HG02840 (cell line): ENCODE data around the gene STK17A.
"Not testable (repeated sequence)": the region's sequence is repeated elsewhere in the genome, so short reads cannot be mapped to it uniquely, and the experiment has no call there.

Experiments
- ATAC-seq: cut with Tn5 transposase; IDR thresholded peaks from one replicate; pipeline ENCODE4 v1.9.1; 2021; ENCODE audit warnings: mild to moderate bottlenecking, moderate library complexity, moderate number of reproducible peaks; ENCODE audit not compliant: unreplicated experiment, low FRiP score

STK17A gene

DNA sequence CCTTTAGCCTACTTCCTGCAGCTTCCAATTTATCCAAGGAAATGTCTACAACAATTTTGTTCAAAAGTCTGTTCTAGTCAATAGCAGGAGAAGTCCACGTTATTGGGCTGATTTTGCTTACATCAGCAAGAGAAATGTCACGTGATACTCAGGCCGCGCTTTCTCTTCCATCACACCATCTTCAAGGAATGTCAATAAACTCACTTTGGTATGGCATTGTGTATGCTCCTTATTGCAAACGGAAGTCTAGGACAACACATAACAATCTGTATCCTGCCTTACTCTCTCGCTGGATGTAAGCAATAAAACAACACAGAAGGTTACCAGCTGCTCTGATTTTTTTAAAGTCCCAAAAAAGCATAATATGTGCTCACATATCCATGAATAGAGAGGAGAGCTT lies 17.1 kb upstream of the STK17A start:
- no peak for ATAC-seq

DNA sequence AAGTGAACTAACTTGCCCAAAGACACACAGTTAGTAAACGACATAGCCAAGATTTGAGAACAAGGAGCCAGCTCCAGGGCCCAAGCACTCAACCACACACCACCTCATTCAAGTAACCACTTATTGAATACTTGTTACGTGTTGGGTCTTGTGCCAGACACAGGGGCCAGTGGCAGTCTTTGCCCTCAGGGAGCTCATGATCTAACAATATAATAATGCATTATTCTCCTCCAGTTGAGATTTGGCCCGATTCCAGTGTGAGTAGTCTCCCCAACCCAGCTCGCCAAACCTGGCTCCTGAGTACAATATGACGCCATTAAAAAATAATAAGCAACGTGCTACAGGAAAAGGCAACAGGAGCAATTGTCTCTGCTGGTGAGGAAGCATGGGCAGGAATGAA lies 14.4 kb upstream of the STK17A start:
- ATAC-seq: no peak

DNA sequence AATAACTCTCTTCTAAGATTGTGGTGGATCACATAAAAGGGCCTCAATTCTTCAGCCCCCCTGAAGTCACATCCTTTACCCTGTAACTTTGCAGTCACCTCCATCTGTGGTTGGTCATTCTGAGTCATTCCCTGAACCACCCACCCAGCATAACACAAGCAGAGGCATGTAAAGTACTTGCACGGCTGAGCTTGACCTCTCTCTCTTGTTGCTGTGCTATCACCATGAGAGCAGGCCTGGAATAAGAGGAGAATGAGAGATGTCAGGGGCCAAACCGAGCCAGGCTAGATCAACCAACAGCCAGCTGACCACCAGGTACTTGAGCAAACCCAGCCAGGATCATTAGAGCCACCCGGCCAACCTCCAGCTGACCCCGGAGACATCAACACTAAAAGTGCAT lies 13.5 kb upstream of the STK17A start:
- peak; percentile 61 for ATAC-seq

DNA sequence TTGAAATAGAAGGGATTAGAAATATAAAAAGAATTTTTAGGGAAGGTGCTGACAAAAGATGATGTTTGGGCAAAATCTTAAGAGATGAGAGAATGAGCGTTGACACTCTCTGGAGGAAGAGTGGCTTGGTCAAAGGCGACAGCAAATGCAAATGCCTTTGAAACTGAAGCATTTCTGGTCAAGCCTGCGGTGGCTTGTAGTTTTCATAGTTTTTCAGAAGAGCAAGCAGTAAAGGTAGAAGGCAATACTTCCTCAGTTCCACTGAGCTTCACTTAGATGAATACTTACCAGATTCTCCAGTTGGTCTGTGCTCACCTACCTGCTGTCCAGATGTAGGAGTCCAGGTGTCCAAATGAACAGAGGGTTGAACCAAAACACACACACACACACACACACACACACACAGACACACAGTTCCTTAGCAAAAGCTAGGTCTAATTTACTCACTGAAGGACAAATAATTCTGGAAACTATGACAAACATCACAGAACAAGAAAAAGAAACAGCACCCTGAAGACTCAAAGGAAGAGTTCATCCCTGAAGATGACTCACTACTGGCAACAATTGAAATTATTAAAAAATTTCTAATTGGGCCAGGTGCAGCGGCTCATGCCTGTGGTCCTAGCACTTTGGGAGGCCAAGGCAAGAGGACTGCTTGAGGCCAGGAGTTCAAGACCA lies 12.1 kb upstream of the STK17A start:
- peak; percentile 58 for ATAC-seq

DNA sequence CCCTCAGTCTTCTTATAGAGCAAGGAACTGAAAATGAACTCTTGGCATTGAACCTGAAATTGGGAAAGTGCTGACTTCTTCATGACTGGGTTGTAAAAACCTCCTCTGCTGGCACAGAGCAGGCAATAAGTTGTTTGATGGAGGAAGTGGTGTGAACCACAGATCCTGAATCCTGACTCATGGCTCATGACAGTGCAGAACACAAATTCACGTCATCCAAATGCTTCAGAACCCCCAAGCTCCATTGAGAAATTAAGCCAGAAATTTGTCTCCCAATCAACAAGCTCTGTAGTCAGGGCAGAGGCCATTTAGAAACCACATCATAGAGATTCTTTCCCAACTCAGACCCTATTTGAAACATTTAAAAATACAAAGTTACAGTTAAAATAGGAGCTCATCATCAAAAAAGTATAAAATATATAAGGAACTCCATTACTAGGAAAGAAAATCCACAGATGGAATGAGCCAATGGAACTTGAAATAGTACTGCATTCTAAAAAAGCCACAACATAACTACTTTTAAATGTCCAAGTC lies 10.3 kb upstream of the STK17A start:
- no peak for ATAC-seq

DNA sequence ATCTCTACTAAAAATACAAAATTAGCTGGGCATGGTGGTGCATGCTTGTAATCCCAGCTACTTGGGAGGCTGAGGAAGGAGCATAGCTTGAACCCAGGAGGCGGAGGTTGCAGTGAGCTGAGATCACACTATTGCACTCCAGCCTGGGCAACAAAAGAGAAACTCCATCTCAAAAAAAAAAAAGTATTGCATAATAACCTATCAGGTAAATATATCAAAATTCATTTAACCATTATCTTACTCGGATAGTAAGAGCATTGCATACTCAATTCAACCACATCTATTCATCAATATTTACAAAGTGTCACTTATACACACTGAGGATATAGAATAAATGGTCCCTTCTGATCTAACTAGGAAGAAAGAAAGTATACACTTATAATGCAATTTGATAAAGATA lies 9.1 kb upstream of the STK17A start:
- ATAC-seq: not testable (repeated sequence)

DNA sequence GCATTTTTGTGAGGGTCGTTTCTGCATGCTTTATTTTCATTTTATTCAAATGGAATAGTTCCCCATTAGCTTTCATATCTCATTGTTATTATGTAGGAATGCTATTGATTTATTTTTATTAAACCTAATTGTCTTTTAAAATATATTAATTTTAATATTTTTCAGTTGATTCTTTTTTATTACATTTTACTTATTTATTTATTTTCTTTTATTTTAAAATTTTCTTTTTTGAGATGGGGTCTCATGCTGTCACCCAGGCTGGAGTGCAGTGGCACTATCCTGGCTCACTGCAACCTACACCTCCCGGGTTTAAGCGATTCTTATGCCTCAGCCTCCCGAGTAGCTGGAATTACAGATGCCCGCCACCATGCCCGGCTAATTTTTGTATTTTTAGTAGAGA lies 7.4 kb upstream of the STK17A start:
- ATAC-seq: no peak

DNA sequence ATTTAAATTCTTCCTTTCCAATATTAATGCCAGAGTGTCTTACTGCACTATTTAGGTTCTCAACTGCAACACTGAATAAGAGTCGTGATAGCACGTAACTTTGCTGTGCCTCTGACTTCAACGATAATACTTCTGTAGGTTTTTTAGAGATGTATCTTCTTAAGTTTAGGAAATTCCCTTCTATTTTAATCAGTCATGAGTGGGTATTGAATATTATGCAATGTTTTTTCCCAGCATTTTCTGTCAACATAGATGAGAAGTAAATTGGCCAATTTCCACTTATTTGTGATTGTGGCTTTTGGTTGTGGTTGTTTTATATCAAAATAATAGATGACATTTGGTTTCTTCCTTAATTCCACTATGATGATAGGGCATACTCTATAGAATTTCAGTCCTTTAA lies 6.7 kb upstream of the STK17A start:
- no peak for ATAC-seq

DNA sequence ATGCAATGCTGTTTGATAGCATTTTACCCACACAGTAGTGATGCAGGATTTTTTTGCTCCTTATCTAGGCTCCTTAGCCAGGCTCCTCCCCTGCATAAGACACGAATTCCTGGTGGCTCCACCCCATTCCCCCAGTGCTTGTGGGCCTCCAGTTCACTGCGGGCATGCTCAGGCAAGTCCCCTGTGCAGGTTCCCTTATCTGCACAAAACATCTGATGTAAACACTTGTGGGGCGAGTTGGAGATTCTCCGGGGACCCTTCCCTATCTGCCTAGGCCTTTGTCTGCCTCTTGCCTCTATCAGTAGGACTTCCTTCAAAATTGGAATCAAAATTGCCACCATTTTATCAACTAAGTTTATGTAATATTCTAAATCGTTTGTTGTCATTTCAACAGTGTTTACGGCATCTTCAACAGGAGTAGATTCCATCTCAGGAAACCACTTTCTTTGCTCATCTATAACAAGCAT lies 5.4 kb upstream of the STK17A start:
- ATAC-seq: no peak

DNA sequence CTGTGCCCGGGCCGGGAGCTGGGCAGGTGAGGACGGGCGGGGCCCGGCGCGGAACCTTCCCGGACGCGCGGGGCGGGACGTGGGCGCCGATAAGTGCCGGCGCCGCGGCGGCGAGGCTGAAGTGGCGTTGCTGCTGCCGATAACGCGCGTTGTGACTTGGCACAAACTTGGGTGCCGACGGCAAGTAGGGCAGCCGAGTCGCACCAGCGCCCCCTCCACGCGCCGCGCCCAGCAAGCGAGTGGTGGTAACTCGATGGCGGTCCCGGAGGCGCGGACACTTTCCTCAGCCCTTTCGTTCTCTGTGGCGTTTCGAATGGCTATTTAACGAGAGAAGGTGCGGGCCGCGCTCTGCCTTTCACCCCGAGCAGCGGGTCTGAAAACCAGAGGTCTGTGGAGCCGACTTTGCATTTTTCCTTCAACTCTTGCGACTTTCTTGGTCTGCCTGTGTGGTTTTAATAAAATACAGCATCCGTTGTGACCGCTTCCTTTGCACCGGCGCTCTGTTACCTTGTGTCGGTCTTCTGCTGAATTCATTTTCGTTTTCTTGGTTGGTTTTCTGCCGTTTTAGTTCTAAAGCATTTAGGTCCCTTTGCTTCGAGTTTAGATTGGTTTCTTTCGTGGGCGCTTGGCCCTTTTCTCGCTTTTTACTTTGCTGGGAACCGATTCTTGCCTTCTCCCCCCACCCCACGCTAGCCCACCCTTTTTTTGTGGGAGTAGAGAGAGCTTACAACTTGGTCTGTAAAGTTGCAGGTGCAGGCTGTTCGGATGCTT lies 701 bp downstream of the STK17A start:
- ATAC-seq: peak; percentile 25

DNA sequence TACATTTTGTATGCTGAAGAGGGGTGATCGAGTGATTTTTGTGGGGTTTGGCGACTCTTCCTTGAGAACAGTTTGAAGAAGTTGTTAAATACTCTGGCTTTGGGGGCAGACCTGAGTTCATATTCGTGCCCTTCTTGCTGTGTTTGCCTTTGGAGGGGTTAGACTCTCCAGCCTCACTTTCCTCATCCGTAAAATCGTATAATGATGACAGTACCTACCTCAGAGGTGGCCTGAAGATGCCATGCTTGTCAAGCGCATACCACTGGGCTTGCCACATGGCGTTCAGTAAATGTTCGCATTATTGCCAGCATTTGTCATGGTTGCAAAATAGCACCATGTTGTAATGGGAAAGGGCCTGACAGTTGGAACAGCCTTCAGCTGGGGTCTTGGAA lies 1.3 kb downstream of the STK17A start:
- ATAC-seq: no peak

DNA sequence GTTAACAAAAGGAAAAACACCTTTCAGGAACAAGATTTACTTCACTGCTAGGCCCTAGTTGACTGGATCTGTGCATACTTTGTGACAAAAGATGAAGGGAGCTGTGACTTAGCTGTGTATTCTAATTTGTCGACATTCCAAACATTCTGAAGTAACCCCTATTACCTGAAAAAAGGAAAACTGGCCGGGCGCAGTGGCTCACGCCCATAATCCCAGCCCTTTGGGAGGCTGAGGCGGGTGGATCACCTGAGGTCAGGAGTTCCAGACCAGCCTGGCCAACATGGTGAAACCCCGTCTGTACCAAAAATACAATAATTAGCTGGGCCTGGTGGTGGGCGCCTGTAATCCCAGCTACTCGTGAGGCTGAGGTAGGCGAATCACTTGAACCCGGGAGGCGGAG lies 1.8 kb downstream of the STK17A start:
- ATAC-seq: not testable (repeated sequence)

DNA sequence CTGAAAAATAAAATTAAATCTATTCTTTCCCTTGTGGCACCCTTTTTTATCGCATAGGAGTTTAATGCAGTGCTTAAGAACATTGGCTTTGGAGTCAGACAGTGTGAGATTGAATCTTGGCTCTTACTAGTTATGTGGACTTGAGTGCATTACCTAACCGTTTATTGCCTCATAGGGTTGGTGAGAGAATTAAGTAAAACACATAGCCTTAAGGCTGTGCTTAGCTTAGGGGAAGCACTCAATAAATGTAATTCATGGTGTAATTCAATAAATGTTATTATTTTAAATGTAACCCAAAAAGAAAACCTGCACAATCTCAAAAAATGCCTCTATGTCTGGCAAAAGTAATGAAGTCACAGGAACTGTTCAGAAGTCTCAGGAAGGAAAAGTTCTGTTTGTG lies 2.7 kb downstream of the STK17A start:
- ATAC-seq: no peak

DNA sequence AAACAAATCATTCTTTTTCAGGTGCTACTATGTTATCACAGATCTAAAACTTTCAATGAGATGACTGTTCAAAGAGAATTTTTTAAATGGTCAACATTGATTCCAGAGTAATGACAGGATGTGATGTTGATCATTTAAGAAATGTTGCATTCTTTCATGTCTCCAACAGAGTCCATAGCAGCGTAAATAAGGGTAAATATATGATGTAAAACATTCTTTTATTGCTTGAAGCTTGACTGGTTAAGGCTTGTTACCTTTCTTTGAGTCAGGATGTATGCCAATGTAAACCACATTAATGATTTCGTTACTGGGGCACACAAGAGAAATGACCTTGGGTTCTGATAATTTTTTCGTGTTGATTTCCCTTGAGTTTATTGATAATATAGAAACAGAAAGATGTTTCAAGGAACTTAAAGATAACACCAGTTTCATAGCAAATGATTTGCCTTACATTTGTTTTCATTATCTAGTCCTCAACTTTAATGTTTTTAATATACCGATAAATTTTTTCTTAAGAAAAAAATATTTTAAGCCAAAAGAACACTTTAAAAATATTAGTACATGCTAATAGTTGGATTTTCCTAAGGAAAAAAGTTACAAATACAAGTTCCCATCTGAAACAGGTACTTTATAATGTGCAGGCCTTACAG lies 3.5 kb downstream of the STK17A start:
- no peak for ATAC-seq

DNA sequence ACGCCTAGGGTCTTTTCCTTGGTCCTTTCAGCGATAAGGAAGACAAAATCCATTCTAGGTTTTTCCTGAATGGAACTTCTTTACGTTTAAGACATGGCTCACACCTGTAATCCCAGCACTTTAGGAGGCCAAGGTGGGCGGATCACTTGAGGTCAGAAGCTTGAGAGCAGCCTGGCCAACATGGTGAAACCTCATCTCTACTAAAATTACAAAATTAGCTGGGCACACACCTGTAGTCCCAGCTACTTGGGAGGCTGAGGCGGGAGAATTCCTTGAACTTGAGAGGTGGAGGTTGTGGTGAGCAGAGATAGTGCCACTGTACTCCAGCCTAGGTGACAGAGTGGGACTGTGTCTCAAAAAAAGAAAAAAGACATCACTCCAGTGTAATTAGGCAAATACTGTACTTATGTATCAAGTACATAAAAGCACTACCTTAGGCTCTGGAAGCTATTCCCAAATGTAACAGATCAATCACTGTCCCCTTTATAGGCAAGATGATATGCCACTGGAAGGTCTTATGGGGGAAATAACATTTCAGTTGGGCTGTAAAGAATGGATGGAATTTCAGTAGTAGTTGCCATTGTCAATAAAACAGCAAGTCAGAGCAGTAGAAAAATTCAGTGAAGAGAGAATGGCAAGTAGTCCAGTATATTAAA lies 5.7 kb downstream of the STK17A start:
- no peak for ATAC-seq

DNA sequence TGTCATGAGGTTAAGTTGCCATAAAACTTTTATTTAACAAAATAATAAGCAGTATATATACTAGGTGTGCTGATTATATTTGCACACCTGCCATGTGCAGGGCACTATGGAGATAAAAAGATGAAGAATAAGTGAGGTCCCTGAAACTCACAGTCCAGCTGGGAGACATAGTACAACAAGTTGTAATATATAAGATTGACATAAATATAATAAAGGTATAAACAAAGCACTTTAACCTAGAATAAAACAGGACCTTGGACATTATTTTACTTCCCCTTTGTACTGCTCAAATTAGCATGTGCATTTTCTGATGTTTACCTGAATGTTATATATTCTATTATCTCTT lies 6.2 kb downstream of the STK17A start:
- no peak for ATAC-seq

DNA sequence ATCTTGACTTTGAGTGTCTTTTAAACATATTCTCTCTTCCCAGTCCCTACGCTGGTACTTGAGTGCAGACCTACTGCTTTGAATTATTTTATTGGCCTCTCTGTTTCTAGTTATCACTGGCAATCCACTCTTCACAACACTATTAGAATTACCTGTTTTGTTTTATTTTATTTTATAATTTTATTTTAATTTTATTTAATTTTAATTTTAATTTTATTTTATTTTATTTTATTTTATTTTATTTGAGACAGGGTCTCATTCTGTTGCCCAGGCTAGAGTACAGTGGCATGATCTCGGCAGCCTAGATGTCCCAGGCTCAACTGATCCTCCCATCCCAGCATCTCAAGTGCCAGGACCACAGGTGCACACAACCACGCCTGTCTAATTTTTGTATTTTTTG lies 6.8 kb downstream of the STK17A start:
- no peak for ATAC-seq

DNA sequence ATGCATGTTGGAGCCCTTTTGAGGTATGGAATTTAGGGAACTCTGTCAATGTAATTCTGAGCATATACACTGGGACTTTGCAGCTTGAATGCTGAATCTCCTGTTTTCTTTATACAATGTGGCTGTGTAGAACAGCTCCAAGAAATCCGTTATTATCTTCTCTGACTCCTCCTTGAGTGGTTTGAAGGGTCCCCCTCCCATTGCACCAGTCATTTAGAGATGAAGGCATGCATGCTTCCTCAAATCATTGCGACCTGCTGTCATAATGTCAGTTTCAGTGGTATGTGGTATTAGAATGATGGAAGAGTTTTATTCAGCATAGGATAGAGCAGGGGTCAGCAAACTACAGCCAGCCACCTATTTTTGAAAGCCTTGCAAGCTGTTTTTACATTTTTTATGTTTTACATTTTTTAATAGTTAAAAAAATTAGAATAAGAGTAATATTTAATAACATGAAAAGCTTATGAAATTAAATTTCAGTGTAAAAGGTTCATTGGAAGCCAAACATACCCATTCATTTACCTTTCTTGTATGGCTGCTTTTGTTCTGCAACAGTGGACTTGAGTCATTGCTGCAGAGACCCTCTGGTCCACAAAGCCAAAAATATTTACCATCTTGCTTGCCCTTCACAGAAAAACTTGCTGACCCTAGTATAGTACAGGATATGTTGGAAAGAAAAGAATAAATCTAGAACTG lies 8.1 kb downstream of the STK17A start:
- peak; percentile 58 for ATAC-seq

DNA sequence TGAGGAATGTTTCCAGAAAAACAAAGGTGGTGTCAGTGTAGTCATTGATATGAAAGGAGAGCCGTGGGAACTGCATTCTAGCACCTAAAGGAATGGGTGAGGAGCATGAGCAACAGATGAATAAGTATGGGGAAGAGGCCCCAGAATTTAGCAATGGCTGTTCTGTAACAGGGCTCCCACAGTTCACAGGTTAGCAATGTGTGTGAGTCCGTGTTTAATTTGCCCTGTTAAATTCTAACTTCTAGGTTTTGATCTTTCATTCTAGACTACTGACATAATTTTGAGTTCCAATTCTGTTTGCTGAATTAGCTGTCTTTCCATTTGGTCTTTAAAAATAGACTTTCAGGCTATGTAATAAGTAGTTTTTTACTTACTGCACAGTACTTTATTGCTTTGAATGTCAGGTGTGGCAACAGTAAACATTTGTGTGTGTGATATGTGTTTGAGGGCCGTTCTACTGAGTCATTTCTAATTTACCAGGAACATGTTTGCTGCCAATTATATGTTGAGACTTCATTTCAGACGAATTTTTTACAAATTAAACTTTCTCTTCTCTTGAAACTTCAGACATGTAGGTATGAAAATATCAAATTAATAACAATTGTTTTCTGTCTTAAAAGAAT lies 8.8 kb downstream of the STK17A start:
- peak; percentile 34 for ATAC-seq

DNA sequence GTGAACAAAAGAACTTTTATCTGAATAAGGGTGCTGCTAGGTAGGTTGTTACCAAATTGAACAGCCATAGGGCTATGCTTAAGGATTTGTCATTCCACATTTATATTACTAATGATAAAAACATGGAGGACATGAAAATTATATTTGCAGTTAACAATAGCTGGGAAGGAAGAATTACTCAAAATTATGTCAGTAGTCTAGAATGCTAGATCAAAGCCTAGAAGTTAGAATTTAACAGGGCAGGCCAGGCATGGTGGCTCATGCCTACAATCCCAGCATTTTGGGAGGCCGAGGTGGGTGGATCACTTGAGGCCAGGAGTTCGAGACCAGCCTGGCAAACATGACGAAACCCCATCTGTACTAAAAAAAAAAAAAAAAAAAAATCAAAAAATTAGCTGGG lies 9.4 kb downstream of the STK17A start:
- no peak for ATAC-seq
